Caki2 (cell line): ENCODE results near the gene MAPRE2. TPM values are rescaled to one million over a fixed set of nuclear protein-coding genes. Genes with fewer than 3 reads are reported as not detected.
"Not testable (repeated sequence)": the region's sequence is repeated elsewhere in the genome, so short reads cannot be mapped to it uniquely, and the experiment has no call there.

Experiments
- DNase-seq: peaks from one replicate; pipeline ENCODE4 v3.0.0-alpha.2; 2015; ENCODE audit warnings: low read depth
- in situ Hi-C: cut with HindIII; loops from 2 replicates; pipeline ENCODE4 v1.10.0; 2016; ENCODE audit warnings: low sequenced_read_pairs, low pct_unique_long_range_greater_than_20kb, mixed read lengths
- total RNA-seq: library from RNA; depleted of rRNA; stranded (reverse); fragments of >200 nt; shearing (Covaris generic); gene quantifications from 2 replicates; pipeline ENCODE4 v1.2.3, GENCODE V29; 2014; ENCODE audit warnings: low replicate concordance

The MAPRE2 gene
- total RNA-seq, 1 experiment from 2014 or later, result 9.2 TPM

- no peak for DNase-seq
- in situ Hi-C loops, result no loop called here
These were observed 91.0 kb downstream of the MAPRE2 start for GRCh38 chr18:35132021-35132902.

GRCh38 chr18:35134190-35134730 lies 93.0 kb downstream of the MAPRE2 start:
- no peak for DNase-seq
- in situ Hi-C loops, result no loop called here

GRCh38 chr18:35134791-35135531 lies 93.7 kb downstream of the MAPRE2 start:
- no peak for DNase-seq
- in situ Hi-C loops, result no loop called here

- DNase-seq, result no peak
- in situ Hi-C loops, result no loop called here
These were observed 95.0 kb downstream of the MAPRE2 start for GRCh38 chr18:35136248-35136647.

- in situ Hi-C loops, result no loop called here
- no peak for DNase-seq
These were observed 95.7 kb downstream of the MAPRE2 start for GRCh38 chr18:35136885-35137284.

- in situ Hi-C loops, result no loop called here
- no peak for DNase-seq
These were observed 96.4 kb downstream of the MAPRE2 start for GRCh38 chr18:35137632-35138031.

- DNase-seq, result no peak
- in situ Hi-C loops, result no loop called here
These were observed 97.6 kb downstream of the MAPRE2 start for GRCh38 chr18:35138773-35139172.

- in situ Hi-C loops, result no loop called here
- no peak for DNase-seq
These were observed 98.3 kb downstream of the MAPRE2 start for GRCh38 chr18:35139517-35139916.

GRCh38 chr18:35141077-35141476 lies 99.9 kb downstream of the MAPRE2 start:
- in situ Hi-C loops, result no loop called here
- no peak for DNase-seq

GRCh38 chr18:35141567-35142274 lies 100.5 kb downstream of the MAPRE2 start:
- no peak for DNase-seq
- in situ Hi-C loops, result no loop called here

- in situ Hi-C loops, result no loop called here
- peak; percentile 12 for DNase-seq
These were observed 101.0 kb downstream of the MAPRE2 start for GRCh38 chr18:35142275-35142615.

- in situ Hi-C loops, result no loop called here
- peak; percentile 36 for DNase-seq
These were observed 102.7 kb downstream of the MAPRE2 start for GRCh38 chr18:35143622-35144596.

- DNase-seq, result no peak
- in situ Hi-C loops, result no loop called here
These were observed 103.5 kb downstream of the MAPRE2 start for GRCh38 chr18:35144698-35145097.

GRCh38 chr18:35150195-35150594 lies 109.0 kb downstream of the MAPRE2 start:
- in situ Hi-C loops, DNase-seq: not testable (repeated sequence)

- no peak for DNase-seq
- in situ Hi-C loops, result no loop called here
These were observed 112.5 kb downstream of the MAPRE2 start for GRCh38 chr18:35153609-35154272.

GRCh38 chr18:35155398-35156117 lies 114.3 kb downstream of the MAPRE2 start:
- in situ Hi-C loops, result no loop called here
- DNase-seq, result no peak

- no peak for DNase-seq
- in situ Hi-C loops, result no loop called here
These were observed 116.0 kb downstream of the MAPRE2 start for GRCh38 chr18:35157181-35157580.
